Measurements from ENCODE around the gene ADAM10. TPM values are rescaled to one million over a fixed set of nuclear protein-coding genes. Genes with fewer than 3 reads are reported as not detected.
A peak's percentile ranks its signal among the peaks of the same experiment; 100 is the strongest.

ADAM10 gene
- total RNA-seq, 1 experiment from 2014 or later, result 170 TPM

DNA sequence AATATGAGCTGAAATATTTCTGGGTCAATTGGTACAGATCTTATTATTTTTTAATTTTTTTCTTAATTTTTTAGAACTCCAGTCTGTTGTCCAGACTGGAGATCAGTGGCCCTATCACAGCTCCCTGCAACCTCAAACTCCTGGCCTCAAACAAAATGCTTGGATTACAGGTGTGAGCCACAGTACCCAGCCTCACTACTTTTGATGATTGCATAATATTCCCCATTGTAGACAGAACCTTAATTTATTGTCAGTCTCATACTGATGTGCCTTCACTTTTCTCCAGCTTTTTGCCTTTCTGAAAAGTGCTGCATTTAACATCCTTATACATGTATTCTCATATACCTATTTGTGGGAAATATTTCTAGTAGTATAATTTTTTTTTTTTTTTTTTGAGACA, 172.8 kb downstream of the ADAM10 start:
- intact Hi-C loops (cut with micrococcal nuclease; ENCODE audit: unreplicated experiment), result no loop called here
- no peak overlapping the region for H3K27ac Mint-ChIP-seq (ENCODE audit: unreplicated experiment)

DNA sequence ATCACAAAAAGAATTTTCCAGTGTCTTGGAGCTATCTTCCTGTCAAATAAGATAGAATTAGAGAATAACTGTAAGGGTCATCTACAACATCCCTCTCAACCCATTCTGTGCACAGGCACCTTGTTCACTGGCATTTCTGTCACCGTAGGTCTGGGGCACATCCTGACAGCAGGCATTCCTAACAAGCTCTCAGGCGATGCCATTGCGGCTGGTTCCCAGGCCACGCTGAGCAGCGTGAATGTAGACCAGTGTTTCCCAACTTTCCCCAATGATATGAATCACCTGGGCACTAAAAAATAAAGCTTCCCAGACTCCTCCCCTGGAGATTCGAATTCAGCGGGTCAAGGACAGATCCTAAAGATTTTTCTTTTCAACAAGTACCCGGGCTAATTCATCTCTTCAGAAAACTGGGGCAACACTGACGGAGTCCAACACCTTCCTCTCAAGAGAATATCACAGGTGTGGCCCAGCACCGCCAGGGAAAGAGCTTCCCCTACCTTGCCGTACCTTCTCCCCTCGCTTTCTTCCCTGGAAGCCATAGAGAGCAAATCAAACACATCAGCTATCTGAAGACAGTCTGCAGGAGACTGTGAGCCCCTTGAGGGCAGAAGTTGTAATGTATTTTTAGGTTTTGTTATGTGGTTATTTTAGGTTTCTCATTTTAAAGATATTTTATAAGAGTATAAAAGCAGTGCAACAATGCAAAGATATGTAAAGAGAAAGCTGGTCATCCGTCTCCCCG, 174.3 kb downstream of the ADAM10 start:
- no peaks in the 10 kb centered on the region; the same call in 1 of the 2 replicates for H3K36me3 ChIP-seq (ENCODE audit: control insufficient read depth, insufficient read depth, low read length)
- Mint-ChIP-seq H3K4me3 (ENCODE audit: unreplicated experiment) (no peak overlapping the region), H3K36me3 (ENCODE audit: insufficient read depth, unreplicated experiment) (peaks cover 6% of the 10 kb centered on the region), H3K27ac (ENCODE audit: unreplicated experiment) (peak overlapping the region; percentile 76), H3K9me3 (ENCODE audit: unreplicated experiment) (no peaks in the 10 kb centered on the region), H3K4me1 (ENCODE audit: low read depth, unreplicated experiment) (peaks cover 21% of the 10 kb centered on the region), H3K27me3 (ENCODE audit: insufficient read depth, unreplicated experiment) (no peaks in the 10 kb centered on the region)
- TF ChIP-seq, protein P1, sequence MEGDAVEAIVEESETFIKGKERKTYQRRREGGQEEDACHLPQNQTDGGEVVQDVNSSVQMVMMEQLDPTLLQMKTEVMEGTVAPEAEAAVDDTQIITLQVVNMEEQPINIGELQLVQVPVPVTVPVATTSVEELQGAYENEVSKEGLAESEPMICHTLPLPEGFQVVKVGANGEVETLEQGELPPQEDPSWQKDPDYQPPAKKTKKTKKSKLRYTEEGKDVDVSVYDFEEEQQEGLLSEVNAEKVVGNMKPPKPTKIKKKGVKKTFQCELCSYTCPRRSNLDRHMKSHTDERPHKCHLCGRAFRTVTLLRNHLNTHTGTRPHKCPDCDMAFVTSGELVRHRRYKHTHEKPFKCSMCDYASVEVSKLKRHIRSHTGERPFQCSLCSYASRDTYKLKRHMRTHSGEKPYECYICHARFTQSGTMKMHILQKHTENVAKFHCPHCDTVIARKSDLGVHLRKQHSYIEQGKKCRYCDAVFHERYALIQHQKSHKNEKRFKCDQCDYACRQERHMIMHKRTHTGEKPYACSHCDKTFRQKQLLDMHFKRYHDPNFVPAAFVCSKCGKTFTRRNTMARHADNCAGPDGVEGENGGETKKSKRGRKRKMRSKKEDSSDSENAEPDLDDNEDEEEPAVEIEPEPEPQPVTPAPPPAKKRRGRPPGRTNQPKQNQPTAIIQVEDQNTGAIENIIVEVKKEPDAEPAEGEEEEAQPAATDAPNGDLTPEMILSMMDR (IDR thresholded peaks at IDR 0.05; ENCODE audit: insufficient read depth in 1 of 2, low read depth in 1 of 2, low read length in 1 of 2, severe bottlenecking in 1 of 2, unreplicated experiment in 1 of 2), result no peak
- H3K4me1 ChIP-seq, result peaks cover 21% of the 10 kb centered on the region
- no peak for DNase-seq
- H3K9me3 ChIP-seq, result peaks cover 3% of the 10 kb centered on the region; the same call in 1 of the 2 replicates
- CTCF ChIA-PET, result interaction anchor here (0.6 to 1.3 kb wide), 2 partner anchors 28 to 105 kb away, joined by 3 read pairs; no protein-coding TSS in a partner anchor
- H3K4me3 ChIP-seq (ENCODE audit: low read depth, low read length), result no peak overlapping the region
- H3K27me3 ChIP-seq (replicated peaks; ENCODE audit: control insufficient read depth, insufficient read depth, low read length), result no peaks in the 10 kb centered on the region
- intact Hi-C loops (cut with micrococcal nuclease; ENCODE audit: unreplicated experiment), result no loop called here
- POLR2A ChIA-PET, result no interaction called here
- no TSS peak for BruUV-seq (replicated peaks)

More for the DNA sequence above, 172.8 kb downstream of the ADAM10 start:
- Histone ChIP-seq H3K27me3 (replicated peaks; ENCODE audit: control insufficient read depth, insufficient read depth, low read length) (no peaks in the 10 kb centered on the region), H3K9me3 (peaks cover 3% of the 10 kb centered on the region; the same call in 1 of the 2 replicates), H3K36me3 (ENCODE audit: control insufficient read depth, insufficient read depth, low read length) (no peaks in the 10 kb centered on the region; the same call in 1 of the 2 replicates), H3K4me3 (ENCODE audit: low read depth, low read length) (no peak overlapping the region), H3K4me1 (peaks cover 21% of the 10 kb centered on the region)
- Mint-ChIP-seq H3K4me3 (ENCODE audit: unreplicated experiment) (no peak overlapping the region), H3K27me3 (ENCODE audit: insufficient read depth, unreplicated experiment) (no peaks in the 10 kb centered on the region), H3K4me1 (ENCODE audit: low read depth, unreplicated experiment) (peaks cover 21% of the 10 kb centered on the region), H3K36me3 (ENCODE audit: insufficient read depth, unreplicated experiment) (peaks cover 6% of the 10 kb centered on the region), H3K9me3 (ENCODE audit: unreplicated experiment) (peaks cover 2% of the 10 kb centered on the region)
- POLR2A ChIA-PET, result no interaction called here
- no peak for DNase-seq
- no TSS peak for BruUV-seq (replicated peaks)
- TF ChIP-seq, protein P1 (IDR thresholded peaks at IDR 0.05; ENCODE audit: insufficient read depth in 1 of 2, low read depth in 1 of 2, low read length in 1 of 2, severe bottlenecking in 1 of 2, unreplicated experiment in 1 of 2), result no peak
- CTCF ChIA-PET, result no interaction called here

DNA sequence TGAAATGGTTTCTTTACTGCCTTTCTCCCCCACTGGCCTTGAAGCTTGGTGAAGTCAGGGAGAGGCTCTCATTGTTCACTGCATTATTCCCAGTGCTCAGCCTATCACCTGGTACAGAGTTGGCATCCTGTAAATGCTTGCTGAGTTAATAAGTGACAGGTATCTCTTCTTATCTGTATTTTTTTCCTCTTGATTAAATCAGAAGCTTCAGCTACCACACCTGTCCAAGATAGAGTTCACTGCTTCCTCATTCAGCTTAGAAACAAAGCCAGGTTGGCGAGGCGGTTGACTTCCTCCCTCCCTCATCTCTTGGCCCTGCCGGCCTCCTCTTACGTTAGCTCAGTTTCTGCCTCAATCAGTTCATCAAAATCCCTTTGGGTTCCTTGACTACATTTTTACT, 174.9 kb downstream of the ADAM10 start:
- ChIA-PET CTCF (interaction anchor here (0.6 to 1.3 kb wide), 3 partner anchors 27 to 105 kb away, joined by 3 to 5 read pairs (median 3); no protein-coding TSS in a partner anchor), POLR2A (no interaction called here)
- H3K27ac Mint-ChIP-seq (ENCODE audit: unreplicated experiment), result peak overlapping the region; percentile 76
- intact Hi-C loops (cut with micrococcal nuclease; ENCODE audit: unreplicated experiment), result no loop called here
- TF ChIP-seq, protein P1 (IDR thresholded peaks at IDR 0.05; ENCODE audit: insufficient read depth in 1 of 2, low read depth in 1 of 2, low read length in 1 of 2, severe bottlenecking in 1 of 2, unreplicated experiment in 1 of 2), result no peak
- H3K27me3 Mint-ChIP-seq (ENCODE audit: insufficient read depth, unreplicated experiment), result no peaks in the 10 kb centered on the region
- H3K36me3 Mint-ChIP-seq (ENCODE audit: insufficient read depth, unreplicated experiment), result peaks cover 6% of the 10 kb centered on the region
- Histone ChIP-seq H3K9me3 (peaks cover 3% of the 10 kb centered on the region; the same call in 1 of the 2 replicates), H3K4me3 (ENCODE audit: low read depth, low read length) (no peak overlapping the region), H3K36me3 (ENCODE audit: control insufficient read depth, insufficient read depth, low read length) (no peaks in the 10 kb centered on the region; the same call in 1 of the 2 replicates), H3K27me3 (replicated peaks; ENCODE audit: control insufficient read depth, insufficient read depth, low read length) (no peaks in the 10 kb centered on the region), H3K4me1 (peaks cover 21% of the 10 kb centered on the region)
- no TSS peak for BruUV-seq (replicated peaks)
- H3K4me3 Mint-ChIP-seq (ENCODE audit: unreplicated experiment), result no peak overlapping the region
- DNase-seq, result peak; percentile 30 to 62
- peaks cover 21% of the 10 kb centered on the region for H3K4me1 Mint-ChIP-seq (ENCODE audit: low read depth, unreplicated experiment)
- no peaks in the 10 kb centered on the region for H3K9me3 Mint-ChIP-seq (ENCODE audit: unreplicated experiment)
